H7 (cell line): ENCODE results near the gene HADH. TPM values are rescaled to one million over a fixed set of nuclear protein-coding genes. Genes with fewer than 3 reads are reported as not detected.
"Not testable (repeated sequence)": the region's sequence is repeated elsewhere in the genome, so short reads cannot be mapped to it uniquely, and the experiment has no call there.

Experiments
- DNase-seq: peaks from one replicate; pipeline ENCODE4 v3.0.0; 2012
- H3K27me3 ChIP-seq: 2 replicates; pipeline ENCODE4 v1.6.0; 2011; ENCODE audit warnings: mild to moderate bottlenecking, low read length; ENCODE audit not compliant: control insufficient read depth, insufficient read depth
- H3K36me3 ChIP-seq: replicated peaks from 2 replicates; pipeline ENCODE4 v1.5.1; 2011; ENCODE audit warnings: low read length; ENCODE audit not compliant: control insufficient read depth, insufficient read depth
- H3K4me3 ChIP-seq: 2 replicates; pipeline ENCODE4 v1.5.1; 2011; ENCODE audit warnings: low read depth, mild to moderate bottlenecking, control low read depth, low read length, moderate library complexity; ENCODE audit not compliant: insufficient read depth
- total RNA-seq: library from RNA; depleted of rRNA; stranded (reverse); fragments of >200 nt; shearing (Covaris generic); gene quantifications from 2 replicates; pipeline ENCODE4 v1.2.3, GENCODE V29; 2014

The HADH gene
- total RNA-seq, 1 experiment from 2014 or later: 14.5 TPM

GRCh38 chr4:108005807-108006206 is 16.1 kb downstream of the HADH start:
- peaks cover 1% of the 10 kb centered on the region; the same call in 1 of the 2 replicates for H3K36me3 ChIP-seq

DNA sequence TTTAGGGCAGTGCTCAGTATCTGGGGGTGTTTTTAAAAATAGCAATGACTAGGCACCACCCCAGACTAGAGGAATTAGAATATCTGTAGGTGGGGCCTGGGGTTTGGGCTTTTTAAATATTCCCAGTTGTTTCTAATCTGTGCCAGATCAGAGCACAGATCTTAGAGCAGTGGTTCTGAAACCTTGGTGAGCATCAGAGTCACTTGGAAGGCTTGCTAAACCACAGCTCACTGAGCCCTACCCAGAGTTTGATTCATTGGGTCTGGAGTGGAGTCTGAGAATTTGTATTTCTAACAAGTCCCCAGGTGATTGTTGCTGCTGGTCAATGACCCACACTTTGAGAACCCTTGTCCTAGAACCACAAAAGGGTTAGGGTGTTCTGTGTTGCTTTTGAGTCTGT is 16.7 kb downstream of the HADH start:
- Histone ChIP-seq H3K36me3 (peaks cover 4% of the 10 kb centered on the region), H3K27me3 (no peaks in the 10 kb centered on the region), H3K4me3 (no peak overlapping the region)

More at GRCh38 chr4:108005807-108006206, 16.1 kb downstream of the HADH start:
- DNase-seq: no peak
- H3K4me3 ChIP-seq: no peak overlapping the region
- H3K27me3 ChIP-seq: no peaks in the 10 kb centered on the region

DNA sequence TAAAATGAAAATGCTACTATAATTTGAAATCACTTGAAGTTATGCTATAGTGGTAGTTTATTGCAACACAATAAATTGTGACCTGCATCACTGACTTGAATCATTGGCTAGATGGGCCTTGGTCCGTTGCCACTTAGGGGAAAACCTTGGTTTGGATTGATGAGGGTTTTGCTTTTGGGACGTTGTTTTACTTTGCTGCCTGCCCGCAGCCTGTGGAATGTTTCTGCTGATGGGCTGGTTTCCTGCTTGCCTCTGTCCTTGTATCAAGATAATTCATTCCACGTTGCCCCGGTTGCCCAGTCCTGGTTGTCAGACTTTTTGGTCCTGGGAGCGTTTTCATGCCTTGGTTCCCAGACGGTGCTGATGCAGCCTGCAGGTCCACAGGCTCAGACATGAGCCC is 18.3 kb downstream of the HADH start:
- no peak overlapping the region for H3K4me3 ChIP-seq
- H3K36me3 ChIP-seq: peaks cover 4% of the 10 kb centered on the region
- H3K27me3 ChIP-seq: no peaks in the 10 kb centered on the region
- no peak for DNase-seq

More for the DNA sequence above, 16.7 kb downstream of the HADH start:
- no peak for DNase-seq

GRCh38 chr4:108008721-108009120 is 19.0 kb downstream of the HADH start:
- DNase-seq: no peak
- H3K4me3 ChIP-seq: no peak overlapping the region
- H3K36me3 ChIP-seq: peaks cover 4% of the 10 kb centered on the region
- no peaks in the 10 kb centered on the region for H3K27me3 ChIP-seq

DNA sequence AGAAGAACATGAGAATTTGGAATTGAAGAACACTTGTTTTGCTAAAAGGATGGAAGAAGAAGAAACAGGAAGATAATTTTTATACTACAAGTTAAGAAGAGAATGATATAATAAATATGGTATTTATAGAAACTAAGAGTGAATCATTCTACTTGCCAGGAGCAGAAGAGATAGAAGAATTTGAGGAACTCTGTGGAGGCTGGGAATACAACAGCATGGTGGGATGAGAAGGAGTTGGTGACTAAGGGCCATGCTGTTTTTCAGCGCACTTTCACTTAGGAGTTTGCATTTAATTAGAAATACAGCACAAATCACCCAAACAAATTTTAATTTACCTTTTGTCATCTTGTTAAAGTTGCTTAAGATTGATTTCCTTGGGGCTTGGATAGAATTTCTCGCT is 20.5 kb downstream of the HADH start:
- H3K27me3 ChIP-seq: no peaks in the 10 kb centered on the region
- no peak overlapping the region for H3K4me3 ChIP-seq
- no peak for DNase-seq
- H3K36me3 ChIP-seq: peaks cover 4% of the 10 kb centered on the region

GRCh38 chr4:108012382-108012781 is 22.7 kb downstream of the HADH start:
- not testable (repeated sequence) for H3K36me3 ChIP-seq, H3K27me3 ChIP-seq, DNase-seq, H3K4me3 ChIP-seq

- H3K4me3 ChIP-seq: no peak overlapping the region
- H3K36me3 ChIP-seq: peaks cover 7% of the 10 kb centered on the region
- no peaks in the 10 kb centered on the region for H3K27me3 ChIP-seq
- DNase-seq: no peak
These were observed 23.6 kb downstream of the HADH start for GRCh38 chr4:108013327-108013726.

DNA sequence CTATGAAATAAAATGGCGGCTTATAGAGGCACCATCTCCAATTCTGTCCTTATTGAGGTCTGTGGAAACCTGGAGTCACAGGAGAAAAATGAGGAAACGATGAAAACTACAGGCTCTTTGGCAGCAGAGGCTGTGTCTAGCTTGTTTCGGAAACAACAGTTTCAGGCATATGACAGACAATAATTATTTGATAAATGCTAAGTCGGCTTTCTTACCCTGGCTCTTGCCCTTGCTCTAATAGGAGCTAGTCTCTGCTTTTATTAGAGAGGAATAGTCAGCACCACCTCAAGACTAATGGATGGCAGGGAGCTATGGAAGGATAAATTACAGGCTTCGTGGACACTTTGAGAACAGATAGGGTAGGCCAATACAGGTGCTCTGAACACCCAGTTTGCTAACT is 24.3 kb downstream of the HADH start:
- DNase-seq: no peak
- no peaks in the 10 kb centered on the region for H3K27me3 ChIP-seq
- H3K36me3 ChIP-seq: peaks cover 7% of the 10 kb centered on the region

DNA sequence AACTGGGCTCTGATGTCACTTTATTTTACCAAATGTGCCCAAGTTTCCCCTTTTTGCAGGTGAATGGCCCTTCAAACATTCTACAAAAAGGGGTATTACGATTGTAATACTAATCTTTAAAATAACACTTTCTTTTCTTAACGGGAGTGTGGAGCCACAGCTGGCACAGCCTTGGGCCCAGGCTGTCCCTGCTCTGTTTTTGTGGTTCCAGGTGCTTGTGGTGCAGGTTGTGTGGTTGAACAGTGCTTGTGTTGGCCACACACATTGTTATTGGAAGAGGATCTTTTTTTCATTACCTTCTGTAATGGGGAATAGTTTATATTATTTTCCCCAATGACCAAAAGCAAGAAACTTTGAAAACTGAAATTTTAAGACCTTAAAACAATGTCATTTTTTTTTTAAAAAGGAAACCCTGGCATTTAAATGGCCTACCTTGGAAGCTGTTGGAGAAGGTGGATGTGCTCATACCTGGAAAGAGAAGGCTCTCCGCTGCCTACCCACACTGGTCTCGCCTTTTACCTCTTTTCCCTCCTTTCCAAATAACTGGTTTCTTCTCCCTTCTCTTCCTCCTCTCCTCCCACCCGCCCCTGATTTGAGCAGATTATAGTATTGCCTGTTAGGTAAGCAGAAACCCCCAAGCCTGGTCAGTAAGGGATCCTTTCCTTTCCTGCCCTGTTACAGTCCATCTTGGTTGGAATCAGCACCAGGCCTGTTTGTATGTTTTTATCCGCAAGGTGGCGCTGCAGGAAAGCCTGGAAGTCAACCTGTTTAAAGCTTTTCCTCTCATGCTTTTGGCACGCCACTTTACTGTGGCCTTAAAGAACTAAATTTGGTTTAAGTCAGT is 28.6 kb downstream of the HADH start:
- H3K27me3 ChIP-seq: no peaks in the 10 kb centered on the region
- H3K36me3 ChIP-seq: peaks cover 11% of the 10 kb centered on the region
- DNase-seq: peak; percentile 78
- no peak overlapping the region for H3K4me3 ChIP-seq

More for the DNA sequence above, 24.3 kb downstream of the HADH start:
- H3K4me3 ChIP-seq: no peak overlapping the region

DNA sequence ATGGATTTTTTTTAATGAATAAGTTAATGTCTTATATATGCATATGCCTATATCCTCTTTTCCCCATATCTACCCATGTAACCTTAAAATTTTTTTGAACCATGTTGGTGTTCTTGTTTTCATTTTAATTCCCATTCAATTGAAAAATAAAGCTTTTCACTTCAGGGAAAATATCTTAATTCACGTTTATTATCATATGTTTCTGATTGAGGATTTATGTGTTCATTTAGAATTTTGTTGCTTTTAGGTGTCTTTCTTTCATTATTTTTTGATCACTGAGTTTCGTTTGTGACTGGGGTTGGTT is 29.1 kb downstream of the HADH start:
- no peak overlapping the region for H3K4me3 ChIP-seq
- H3K36me3 ChIP-seq: peaks cover 15% of the 10 kb centered on the region
- DNase-seq: no peak
- no peaks in the 10 kb centered on the region for H3K27me3 ChIP-seq

DNA sequence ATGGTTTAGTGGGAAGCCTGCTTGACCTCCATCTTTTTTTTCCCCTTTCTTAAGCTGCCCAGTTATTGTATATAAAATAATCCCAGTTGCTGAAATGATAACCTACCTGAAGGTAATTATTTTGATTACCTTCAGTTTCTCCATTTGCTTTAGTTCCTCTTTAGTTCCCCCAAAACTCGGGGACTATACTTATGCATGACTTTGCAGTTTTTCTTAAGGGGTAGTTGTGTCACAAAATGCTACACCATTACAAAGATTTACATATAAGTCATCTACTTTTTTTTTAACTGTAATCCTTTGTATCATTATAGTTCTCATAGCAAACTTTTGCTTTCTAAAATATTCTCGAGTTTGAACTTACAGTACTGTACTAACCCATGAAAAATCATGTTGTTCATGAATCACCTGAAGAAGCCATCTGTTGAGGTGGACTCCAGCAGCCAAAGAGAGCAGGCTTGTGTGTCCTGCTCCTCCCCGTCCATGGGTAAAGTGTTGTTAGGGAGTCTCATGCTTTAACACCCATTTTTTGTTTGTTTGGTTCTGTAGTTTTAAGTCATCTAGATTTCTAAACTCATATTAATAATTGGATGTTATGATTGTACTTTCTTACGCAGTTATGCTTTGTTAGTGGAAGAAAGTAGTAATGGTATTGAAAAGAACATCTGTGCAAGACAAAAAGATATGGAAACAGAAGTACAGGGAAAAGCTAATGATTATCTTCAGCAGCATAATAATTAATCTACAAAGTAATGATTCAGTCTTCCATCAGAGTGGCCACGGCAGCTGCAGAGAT is 34.6 kb downstream of the HADH start:
- H3K4me3 ChIP-seq: no peak overlapping the region
- DNase-seq: no peak
- peaks cover 14% of the 10 kb centered on the region for H3K36me3 ChIP-seq
- H3K27me3 ChIP-seq: no peaks in the 10 kb centered on the region

DNA sequence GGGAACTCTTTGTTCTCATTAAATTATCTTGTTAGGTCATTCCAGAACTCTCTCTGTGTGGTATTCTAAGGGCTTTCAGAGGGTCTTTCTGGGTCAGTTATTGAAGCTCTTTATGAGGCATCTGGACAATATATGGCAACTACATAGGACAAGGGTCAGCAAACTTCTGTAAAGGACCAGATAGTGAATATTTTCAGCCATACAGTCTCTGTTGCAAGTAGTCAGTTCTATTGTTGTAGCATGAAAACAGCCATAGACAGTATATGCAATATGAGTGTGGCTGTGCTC is 35.1 kb downstream of the HADH start:
- H3K27me3 ChIP-seq: no peaks in the 10 kb centered on the region
- no peak overlapping the region for H3K4me3 ChIP-seq
- H3K36me3 ChIP-seq: peaks cover 10% of the 10 kb centered on the region
- DNase-seq: no peak

GRCh38 chr4:108029016-108029720 is 39.5 kb downstream of the HADH start:
- no peak overlapping the region for H3K4me3 ChIP-seq
- H3K36me3 ChIP-seq: peaks cover 2% of the 10 kb centered on the region
- H3K27me3 ChIP-seq: no peaks in the 10 kb centered on the region
- DNase-seq: no peak

GRCh38 chr4:108029731-108030130 is 40.0 kb downstream of the HADH start:
- Histone ChIP-seq H3K4me3 (no peak overlapping the region), H3K36me3 (peaks cover 6% of the 10 kb centered on the region), H3K27me3 (no peaks in the 10 kb centered on the region)
- DNase-seq: no peak

DNA sequence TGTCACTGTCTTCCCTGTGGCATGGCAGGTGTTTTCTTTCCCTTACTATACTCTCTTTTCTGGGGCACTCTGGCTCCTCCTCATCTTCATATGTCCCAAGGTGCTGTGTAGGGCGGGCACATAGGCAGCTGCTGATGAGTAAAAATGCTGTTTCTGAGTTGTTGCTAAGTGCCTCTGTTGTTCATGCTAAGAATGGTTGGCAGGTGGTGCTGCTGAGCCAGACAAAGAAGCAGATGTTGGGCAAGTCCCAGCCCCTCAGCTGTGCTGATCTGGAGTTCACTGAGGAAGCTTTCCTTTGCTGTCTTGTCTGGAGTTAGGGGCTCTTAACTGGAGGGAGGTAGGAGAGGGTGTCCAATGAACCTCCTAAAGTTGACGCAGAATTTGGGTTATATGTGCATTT is 40.6 kb downstream of the HADH start:
- DNase-seq: peak; percentile 66
- no peak overlapping the region for H3K4me3 ChIP-seq

More for the DNA sequence above, 40.6 kb downstream of the HADH start:
- H3K36me3 ChIP-seq: peaks cover 6% of the 10 kb centered on the region
- H3K27me3 ChIP-seq: no peaks in the 10 kb centered on the region
